Activated naive CD8-positive, alpha-beta T cell treated with anti-CD3 and anti-CD28 coated beads for 36 hours (primary cell): Measurements from ENCODE around the gene FNIP2. TPM values are rescaled to one million over a fixed set of nuclear protein-coding genes. Genes with fewer than 3 reads are reported as not detected.

Source experiments
- DNase-seq: peaks from one replicate; pipeline ENCODE4 v3.0.0; 2021
- H3K27ac Mint-ChIP-seq: one replicate; pipeline ENCODE4 v1.8.0; 2022; ENCODE audit warnings: mild to moderate bottlenecking, moderate library complexity, mixed read lengths
- H3K27me3 Mint-ChIP-seq: one replicate; pipeline ENCODE4 v1.8.0; 2022; ENCODE audit warnings: mild to moderate bottlenecking, mixed read lengths
- H3K36me3 Mint-ChIP-seq: one replicate; pipeline ENCODE4 v1.8.0; 2021; ENCODE audit warnings: mild to moderate bottlenecking, mixed read lengths
- H3K4me1 Mint-ChIP-seq: one replicate; pipeline ENCODE4 v1.8.0; 2021; ENCODE audit warnings: mixed read lengths
- H3K4me3 Mint-ChIP-seq: one replicate; pipeline ENCODE4 v1.8.0; 2022; ENCODE audit warnings: mild to moderate bottlenecking, moderate library complexity, mixed read lengths
- H3K9me3 Mint-ChIP-seq: one replicate; pipeline ENCODE4 v1.8.0; 2022; ENCODE audit warnings: mixed read lengths
- total RNA-seq, 2 experiments: library from RNA; stranded (reverse); gene quantifications; one replicate each; pipeline ENCODE4 v1.2.3, GENCODE V29; 2021

The FNIP2 gene
- total RNA-seq, 2 experiments from 2014 or later: 10.9 to 11.5 TPM

- peaks cover 16% of the 10 kb centered on the region for H3K36me3 Mint-ChIP-seq
- H3K27ac Mint-ChIP-seq: peak overlapping the region; percentile 74
- H3K4me3 Mint-ChIP-seq: peak overlapping the region; percentile 53
- peaks cover 39% of the 10 kb centered on the region for H3K4me1 Mint-ChIP-seq
- peak; percentile 6 for DNase-seq
- H3K9me3 Mint-ChIP-seq: no peaks in the 10 kb centered on the region
- no peaks in the 10 kb centered on the region for H3K27me3 Mint-ChIP-seq
Measured at GRCh38 chr4:158811704-158812103, 42.9 kb downstream of the FNIP2 start.

- Mint-ChIP-seq H3K9me3 (no peaks in the 10 kb centered on the region), H3K4me1 (peaks cover 41% of the 10 kb centered on the region), H3K36me3 (peaks cover 16% of the 10 kb centered on the region), H3K27me3 (no peaks in the 10 kb centered on the region), H3K4me3 (no peak overlapping the region), H3K27ac (peak overlapping the region; percentile 74)
- DNase-seq: no peak
Measured at GRCh38 chr4:158812133-158812532, 43.3 kb downstream of the FNIP2 start.

DNA sequence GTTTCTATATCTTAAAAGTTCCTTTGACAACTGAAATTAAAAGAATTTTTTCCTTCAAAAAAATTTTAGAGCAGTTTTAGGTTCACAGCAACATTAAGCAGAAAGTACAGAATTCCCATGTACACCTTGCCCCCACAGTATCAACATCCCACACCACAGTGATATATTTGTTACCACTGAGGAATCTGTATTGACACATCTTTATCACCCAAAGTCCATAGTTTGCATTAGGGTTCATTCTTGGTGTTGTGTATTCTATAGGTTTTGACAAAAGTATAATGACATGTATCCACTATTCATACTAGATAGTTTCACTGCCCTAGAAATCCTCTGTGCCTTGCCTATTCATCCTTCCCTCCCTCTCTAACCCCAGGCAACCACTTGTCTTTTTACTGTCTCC lies 43.7 kb downstream of the FNIP2 start:
- DNase-seq: no peak
- H3K27ac Mint-ChIP-seq: no peak overlapping the region
- H3K36me3 Mint-ChIP-seq: peaks cover 16% of the 10 kb centered on the region
- H3K4me3 Mint-ChIP-seq: no peak overlapping the region
- H3K27me3 Mint-ChIP-seq: no peaks in the 10 kb centered on the region
- H3K9me3 Mint-ChIP-seq: no peaks in the 10 kb centered on the region
- H3K4me1 Mint-ChIP-seq: peaks cover 41% of the 10 kb centered on the region

DNA sequence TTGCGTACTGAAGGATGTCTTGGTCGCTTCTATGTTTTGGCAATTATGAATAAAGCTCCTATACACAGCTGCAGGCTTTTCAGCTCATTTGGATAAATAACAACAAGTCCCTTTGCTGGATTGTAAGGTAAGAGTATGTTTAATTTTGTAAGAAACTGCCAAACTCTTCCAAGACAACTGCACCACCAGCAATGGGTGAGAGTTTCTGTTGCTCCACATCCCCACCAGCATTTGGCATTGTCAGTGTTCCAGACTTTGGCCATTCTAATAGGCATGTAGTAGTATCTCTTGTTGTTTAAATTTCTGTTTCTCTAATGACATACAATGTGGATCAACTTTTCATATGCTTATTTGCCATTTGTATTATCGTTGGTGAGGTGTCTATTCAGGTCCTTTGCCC lies 44.3 kb downstream of the FNIP2 start:
- peaks cover 45% of the 10 kb centered on the region for H3K4me1 Mint-ChIP-seq
- no peak for DNase-seq
- H3K36me3 Mint-ChIP-seq: peaks cover 16% of the 10 kb centered on the region
- H3K9me3 Mint-ChIP-seq: no peaks in the 10 kb centered on the region
- H3K27me3 Mint-ChIP-seq: no peaks in the 10 kb centered on the region
- no peak overlapping the region for H3K4me3 Mint-ChIP-seq
- no peak overlapping the region for H3K27ac Mint-ChIP-seq

- H3K27ac Mint-ChIP-seq: no peak overlapping the region
Measured at GRCh38 chr4:158814207-158814606, 45.4 kb downstream of the FNIP2 start.

DNA sequence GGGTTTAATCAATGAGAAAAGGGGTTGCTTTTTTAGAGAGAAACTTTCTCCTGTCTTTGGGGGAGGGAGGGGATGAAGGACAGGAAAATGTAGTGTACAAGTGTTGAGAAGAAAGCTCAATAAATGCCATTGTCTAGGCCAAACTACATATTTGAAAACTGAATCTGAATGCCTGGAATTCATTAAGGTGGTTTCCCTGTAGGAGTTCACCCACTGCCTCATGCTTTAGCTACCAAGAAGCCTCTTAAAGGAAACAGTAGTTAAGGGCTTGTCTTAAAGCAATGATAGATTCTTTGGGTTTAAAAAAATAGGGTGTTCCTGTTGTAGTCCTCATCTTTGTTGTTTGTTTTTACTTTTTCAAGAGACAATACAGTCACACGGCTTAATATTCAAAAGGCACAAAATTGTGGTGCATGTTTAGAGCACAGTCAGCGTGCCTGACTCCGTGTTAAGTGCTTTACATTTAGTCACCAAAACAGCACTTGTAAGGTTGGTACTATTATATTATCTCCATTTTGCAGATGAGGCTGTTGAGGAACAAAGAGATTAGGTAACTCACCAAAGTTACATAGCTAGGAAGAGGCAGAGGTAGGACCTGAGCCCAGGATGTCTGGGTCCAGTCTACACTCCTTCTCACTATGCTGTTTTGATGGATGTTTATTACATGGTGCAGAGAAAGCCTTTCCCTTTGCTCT lies 46.0 kb downstream of the FNIP2 start:
- Mint-ChIP-seq H3K4me1 (peaks cover 43% of the 10 kb centered on the region), H3K27me3 (no peaks in the 10 kb centered on the region), H3K27ac (no peak overlapping the region), H3K9me3 (no peaks in the 10 kb centered on the region), H3K36me3 (peaks cover 16% of the 10 kb centered on the region), H3K4me3 (no peak overlapping the region)
- DNase-seq: no peak

More at GRCh38 chr4:158814207-158814606, 45.4 kb downstream of the FNIP2 start:
- Mint-ChIP-seq H3K4me3 (no peak overlapping the region), H3K4me1 (peaks cover 43% of the 10 kb centered on the region), H3K9me3 (no peaks in the 10 kb centered on the region), H3K27me3 (no peaks in the 10 kb centered on the region), H3K36me3 (peaks cover 16% of the 10 kb centered on the region)
- DNase-seq: no peak

- no peaks in the 10 kb centered on the region for H3K9me3 Mint-ChIP-seq
- peaks cover 39% of the 10 kb centered on the region for H3K4me1 Mint-ChIP-seq
- H3K4me3 Mint-ChIP-seq: no peak overlapping the region
- DNase-seq: no peak
- no peaks in the 10 kb centered on the region for H3K27me3 Mint-ChIP-seq
- peaks cover 11% of the 10 kb centered on the region for H3K36me3 Mint-ChIP-seq
- H3K27ac Mint-ChIP-seq: no peak overlapping the region
Measured at GRCh38 chr4:158816955-158817354, 48.1 kb downstream of the FNIP2 start.

GRCh38 chr4:158817562-158818296 lies 48.9 kb downstream of the FNIP2 start:
- H3K4me1 Mint-ChIP-seq: peaks cover 33% of the 10 kb centered on the region

GRCh38 chr4:158818560-158819140 lies 49.8 kb downstream of the FNIP2 start:
- Mint-ChIP-seq H3K36me3 (peaks cover under 1% of the 10 kb centered on the region), H3K27ac (no peak overlapping the region), H3K27me3 (no peaks in the 10 kb centered on the region)

More at GRCh38 chr4:158817562-158818296, 48.9 kb downstream of the FNIP2 start:
- no peak for DNase-seq
- peaks cover 9% of the 10 kb centered on the region for H3K36me3 Mint-ChIP-seq
- H3K4me3 Mint-ChIP-seq: no peak overlapping the region
- H3K27me3 Mint-ChIP-seq: no peaks in the 10 kb centered on the region
- no peak overlapping the region for H3K27ac Mint-ChIP-seq
- no peaks in the 10 kb centered on the region for H3K9me3 Mint-ChIP-seq

GRCh38 chr4:158819942-158820786 lies 51.3 kb downstream of the FNIP2 start:
- Mint-ChIP-seq H3K4me1 (peaks cover 36% of the 10 kb centered on the region), H3K27ac (no peak overlapping the region)

More at GRCh38 chr4:158818560-158819140, 49.8 kb downstream of the FNIP2 start:
- Mint-ChIP-seq H3K4me1 (peaks cover 32% of the 10 kb centered on the region), H3K4me3 (no peak overlapping the region), H3K9me3 (no peaks in the 10 kb centered on the region)
- no peak for DNase-seq

GRCh38 chr4:158821228-158821971 lies 52.6 kb downstream of the FNIP2 start:
- Mint-ChIP-seq H3K36me3 (no peaks in the 10 kb centered on the region), H3K27ac (no peak overlapping the region), H3K27me3 (no peaks in the 10 kb centered on the region), H3K4me3 (no peak overlapping the region), H3K9me3 (no peaks in the 10 kb centered on the region), H3K4me1 (peaks cover 49% of the 10 kb centered on the region)
- no peak for DNase-seq

More at GRCh38 chr4:158819942-158820786, 51.3 kb downstream of the FNIP2 start:
- H3K9me3 Mint-ChIP-seq: no peaks in the 10 kb centered on the region
- no peaks in the 10 kb centered on the region for H3K36me3 Mint-ChIP-seq
- DNase-seq: no peak
- no peaks in the 10 kb centered on the region for H3K27me3 Mint-ChIP-seq
- no peak overlapping the region for H3K4me3 Mint-ChIP-seq

- Mint-ChIP-seq H3K36me3 (no peaks in the 10 kb centered on the region), H3K27ac (no peak overlapping the region), H3K27me3 (no peaks in the 10 kb centered on the region), H3K9me3 (no peaks in the 10 kb centered on the region), H3K4me3 (no peak overlapping the region), H3K4me1 (peaks cover 54% of the 10 kb centered on the region)
- DNase-seq: no peak
Measured at GRCh38 chr4:158822348-158822747, 53.5 kb downstream of the FNIP2 start.

DNA sequence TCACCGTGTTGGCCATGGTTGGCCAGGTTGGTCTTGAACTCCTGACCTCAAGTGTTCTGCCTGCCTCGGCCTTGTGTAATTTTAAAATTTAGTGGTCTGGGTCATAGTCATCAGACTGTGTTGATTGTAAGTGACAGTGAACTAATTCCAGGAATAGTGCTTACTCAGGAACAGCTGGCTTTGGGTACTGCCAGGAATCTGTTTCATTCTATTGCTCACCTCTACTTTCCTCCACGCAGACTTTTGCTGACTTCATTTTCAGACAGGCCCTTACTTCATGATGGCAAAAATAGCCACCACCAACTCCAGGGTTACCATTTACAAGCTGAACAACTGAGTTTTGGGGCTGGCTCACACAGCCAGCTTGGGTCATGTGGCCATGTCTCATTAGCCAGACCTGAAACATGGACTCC lies 54.6 kb downstream of the FNIP2 start:
- Mint-ChIP-seq H3K4me1 (peaks cover 50% of the 10 kb centered on the region), H3K4me3 (no peak overlapping the region), H3K36me3 (no peaks in the 10 kb centered on the region), H3K27ac (no peak overlapping the region), H3K9me3 (no peaks in the 10 kb centered on the region), H3K27me3 (no peaks in the 10 kb centered on the region)
- no peak for DNase-seq
